Activated CD4-positive, alpha-beta T cell treated with anti-CD3 and anti-CD28 coated beads, Interleukin-2, amount 50 U/mL, for 16 hours (primary cell): ENCODE measurements around the gene RIMS3.

Source experiments
- DNase-seq: peaks from one replicate; pipeline ENCODE4 v3.0.0-alpha.2; 2020

Gene RIMS3

GRCh38 chr1:40651138-40651857, 14.2 kb downstream of the RIMS3 start:
- no peak for DNase-seq

- no peak for DNase-seq
Observed at GRCh38 chr1:40650075-40650474, 15.4 kb downstream of the RIMS3 start.

- DNase-seq, result no peak
Observed at GRCh38 chr1:40649592-40649930, 15.9 kb downstream of the RIMS3 start.

- no peak for DNase-seq
Observed at GRCh38 chr1:40648928-40649591, 16.4 kb downstream of the RIMS3 start.

- no peak for DNase-seq
Observed at GRCh38 chr1:40648200-40648599, 17.3 kb downstream of the RIMS3 start.

- DNase-seq, result no peak
Observed at GRCh38 chr1:40646315-40646714, 19.2 kb downstream of the RIMS3 start.

GRCh38 chr1:40645118-40645680, 20.3 kb downstream of the RIMS3 start:
- no peak for DNase-seq

GRCh38 chr1:40641601-40642242, 23.8 kb downstream of the RIMS3 start:
- no peak for DNase-seq

GRCh38 chr1:40640314-40641076, 25.0 kb downstream of the RIMS3 start:
- no peak for DNase-seq

- DNase-seq, result no peak
Observed at GRCh38 chr1:40638097-40639036, 27.1 kb downstream of the RIMS3 start.

GRCh38 chr1:40637470-40638007, 27.9 kb downstream of the RIMS3 start:
- no peak for DNase-seq

- no peak for DNase-seq
Observed at GRCh38 chr1:40636777-40637176, 28.7 kb downstream of the RIMS3 start.

- DNase-seq, result no peak
Observed at GRCh38 chr1:40635763-40636500, 29.6 kb downstream of the RIMS3 start.

GRCh38 chr1:40634901-40635655, 30.4 kb downstream of the RIMS3 start:
- DNase-seq, result no peak

GRCh38 chr1:40633931-40634376, 31.5 kb downstream of the RIMS3 start:
- no peak for DNase-seq

- DNase-seq, result no peak
Observed at GRCh38 chr1:40633523-40633922, 32.0 kb downstream of the RIMS3 start.

GRCh38 chr1:40630488-40631223, 34.8 kb downstream of the RIMS3 start:
- no peak for DNase-seq

GRCh38 chr1:40629546-40629945, 35.9 kb downstream of the RIMS3 start:
- DNase-seq, result peak; percentile 37

GRCh38 chr1:40628903-40629292, 36.6 kb downstream of the RIMS3 start:
- DNase-seq, result no peak
